ENCODE results near the gene SH2B2. TPM values are rescaled to one million over a fixed set of nuclear protein-coding genes. Genes with fewer than 3 reads are reported as not detected.
A peak's percentile ranks its signal among the peaks of the same experiment; 100 is the strongest.

The SH2B2 gene
- total RNA-seq (2014; rRNA removed; shearing (Covaris generic)): 62.6 and 83.1 TPM in 2 replicates

DNA sequence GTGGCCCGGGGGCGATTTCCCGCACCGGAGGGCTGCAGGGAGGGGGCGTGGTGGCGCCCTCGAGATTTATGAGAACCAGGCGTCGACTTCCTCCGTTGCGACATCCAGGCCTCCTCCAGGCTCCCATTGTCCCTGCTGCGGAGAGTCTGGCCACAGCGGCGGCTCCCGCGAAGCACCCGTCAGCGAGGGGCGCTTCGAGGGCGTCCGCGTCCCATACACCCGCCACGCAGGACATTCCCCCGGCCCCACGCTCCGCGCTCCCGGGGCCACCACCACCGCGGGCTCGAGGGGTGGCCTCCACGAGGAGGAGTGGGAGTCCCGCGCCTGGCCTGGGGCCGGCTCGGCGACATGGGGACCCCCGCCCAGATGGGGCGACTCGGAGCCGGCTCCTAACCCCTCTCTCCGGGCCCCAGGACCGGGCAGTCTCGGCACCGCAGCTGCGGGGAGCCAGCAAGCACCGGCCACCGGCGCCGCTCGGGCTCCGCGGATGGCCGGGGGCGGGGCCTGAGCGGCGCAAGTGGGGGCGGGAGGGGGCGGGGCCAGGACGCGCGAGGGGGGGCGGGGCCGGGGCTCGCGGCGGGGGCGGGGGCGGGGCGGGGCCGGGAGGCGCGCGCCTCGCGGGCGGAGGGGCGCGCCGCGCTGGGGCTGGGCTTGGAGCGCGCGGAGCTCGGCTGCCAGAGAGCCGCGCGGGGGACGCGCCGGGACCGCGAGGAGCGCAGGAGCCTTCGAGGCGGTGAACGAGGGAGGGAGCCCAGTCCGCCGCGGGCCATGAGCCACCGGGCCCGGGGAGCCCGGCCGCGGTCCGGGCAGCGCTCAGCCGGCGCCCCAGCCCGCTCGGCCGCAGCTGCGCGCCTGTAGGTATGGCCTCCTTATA, at the start of gene SH2B2:
Gene SH2B2, plus strand, starts transcription at position 632 of the 874 bp plus-strand sequence. CDS start 13,683 bp downstream, outside the sequence.
- peaks cover 53% of the 10 kb centered on the region for H3K4me1 ChIP-seq (replicated peaks)
- H3K9me3 ChIP-seq (replicated peaks): peaks cover 3% of the 10 kb centered on the region; the same call in 1 of the 2 replicates
- no peaks in the 10 kb centered on the region for H3K27me3 ChIP-seq (replicated peaks)
- DNase-seq (ENCODE audit: low read depth in 1 of 2, low spot score in 2 of 2): peak; percentile 88
- H3K27ac ChIP-seq: peak within 1 kb of the TSS; percentile 100
- peak within 1 kb of the TSS; percentile 97 for H3K4me3 ChIP-seq
- H3K36me3 ChIP-seq: peaks cover 46% of the 10 kb centered on the region

DNA sequence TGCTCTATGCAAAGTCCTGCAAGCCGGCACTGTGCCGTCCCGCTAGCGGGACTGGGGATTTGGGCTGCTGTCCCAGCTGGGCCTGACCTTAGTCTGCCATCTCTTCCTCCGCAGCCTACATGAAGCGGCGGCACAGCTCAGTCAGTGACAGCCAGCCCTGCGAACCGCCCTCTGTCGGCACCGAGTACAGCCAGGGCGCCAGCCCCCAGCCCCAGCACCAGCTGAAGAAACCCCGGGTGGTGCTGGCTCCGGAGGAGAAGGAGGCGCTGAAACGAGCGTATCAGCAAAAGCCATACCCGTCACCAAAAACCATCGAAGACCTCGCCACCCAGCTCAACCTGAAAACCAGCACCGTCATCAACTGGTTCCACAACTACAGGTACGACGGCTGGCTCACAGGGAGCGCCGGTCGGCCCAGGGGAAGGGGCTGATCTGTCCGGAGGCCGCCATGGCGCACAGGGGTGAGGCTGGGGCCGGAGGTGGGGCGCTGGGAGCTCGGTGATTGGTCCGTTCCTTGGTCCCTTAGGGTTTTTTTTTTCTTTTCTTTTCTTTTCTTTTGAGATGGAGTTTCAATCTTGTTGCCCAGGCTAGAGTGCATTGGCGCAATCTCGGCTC, 47.4 kb upstream of the SH2B2 start:
- H3K27me3 ChIP-seq (replicated peaks): no peaks in the 10 kb centered on the region
- H3K27ac ChIP-seq: no peak overlapping the region
- no peak for DNase-seq (ENCODE audit: low read depth in 1 of 2, low spot score in 2 of 2)
- H3K4me1 ChIP-seq (replicated peaks): no peaks in the 10 kb centered on the region
- peaks cover 43% of the 10 kb centered on the region for H3K36me3 ChIP-seq
- H3K4me3 ChIP-seq: no peak overlapping the region
- H3K9me3 ChIP-seq (replicated peaks): no peaks in the 10 kb centered on the region

DNA sequence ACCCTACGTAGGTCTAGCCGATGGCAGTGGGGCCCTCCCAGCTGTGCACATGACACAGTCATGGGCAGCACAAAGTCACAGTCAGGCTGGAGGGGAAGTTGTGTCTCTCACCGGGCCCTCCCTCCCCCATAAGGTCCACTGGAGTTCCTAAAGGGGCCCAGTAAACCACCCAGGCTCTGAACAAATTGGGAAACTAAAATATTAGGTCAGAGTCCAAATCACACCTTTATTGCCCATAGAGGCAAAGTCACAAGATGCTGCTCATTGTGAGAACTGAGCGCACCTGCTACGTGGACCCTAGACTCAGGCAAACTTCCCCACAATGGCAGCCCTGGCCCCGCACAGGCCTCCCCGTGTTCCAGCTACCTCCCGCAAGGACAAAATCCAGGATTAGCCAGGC, 45.2 kb upstream of the SH2B2 start:
- Histone ChIP-seq H3K4me3 (no peak overlapping the region), H3K9me3 (replicated peaks) (no peaks in the 10 kb centered on the region), H3K27me3 (replicated peaks) (no peaks in the 10 kb centered on the region), H3K27ac (no peak overlapping the region), H3K36me3 (peaks cover 34% of the 10 kb centered on the region), H3K4me1 (replicated peaks) (no peaks in the 10 kb centered on the region)
- no peak for DNase-seq (ENCODE audit: low read depth in 1 of 2, low spot score in 2 of 2)

DNA sequence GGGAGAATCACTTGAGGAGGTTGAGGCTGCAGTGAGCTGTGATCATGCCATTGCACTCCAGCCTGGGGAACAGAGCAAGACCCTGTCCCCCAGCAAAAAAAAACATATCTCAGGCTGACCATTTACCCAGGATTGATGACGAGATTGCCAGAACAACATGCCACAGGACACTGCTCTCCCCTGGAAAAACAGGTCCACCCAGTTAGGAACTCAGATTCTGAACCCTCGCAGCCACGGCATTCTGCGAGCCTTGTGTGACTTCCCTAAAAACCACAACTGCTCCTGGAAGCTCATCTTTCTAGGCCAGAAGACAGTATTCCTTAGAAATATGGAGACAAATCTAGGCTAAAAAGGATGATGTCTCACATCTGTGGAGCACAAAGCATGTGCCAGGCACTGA, 42.1 kb upstream of the SH2B2 start:
- DNase-seq (ENCODE audit: low read depth in 1 of 2, low spot score in 2 of 2): no peak
- Histone ChIP-seq H3K27me3 (replicated peaks) (no peaks in the 10 kb centered on the region), H3K4me1 (replicated peaks) (no peaks in the 10 kb centered on the region), H3K9me3 (replicated peaks) (no peaks in the 10 kb centered on the region), H3K27ac (no peak overlapping the region), H3K36me3 (peaks cover 27% of the 10 kb centered on the region), H3K4me3 (no peak overlapping the region)

DNA sequence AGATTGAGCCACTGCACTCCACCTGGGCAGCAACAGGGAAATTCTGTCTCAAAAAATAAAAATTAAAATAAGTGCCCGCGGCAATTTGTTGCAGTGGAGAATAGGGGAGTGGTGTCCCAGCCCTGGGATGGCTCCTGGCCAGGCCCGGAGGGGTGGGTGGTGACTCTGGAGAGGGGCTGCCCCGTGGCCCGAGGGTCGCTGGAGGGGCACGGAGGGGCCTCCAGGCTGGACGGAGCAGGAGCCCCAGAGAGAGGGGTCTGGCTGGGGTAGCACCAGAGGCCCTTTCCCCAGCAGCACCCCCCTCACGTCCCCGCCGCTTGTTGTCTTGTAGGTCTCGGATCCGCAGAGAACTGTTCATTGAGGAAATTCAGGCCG, 38.6 kb upstream of the SH2B2 start:
- no peak overlapping the region for H3K4me3 ChIP-seq
- no peaks in the 10 kb centered on the region for H3K27me3 ChIP-seq (replicated peaks)
- H3K4me1 ChIP-seq (replicated peaks): no peaks in the 10 kb centered on the region
- no peak overlapping the region for H3K27ac ChIP-seq
- no peaks in the 10 kb centered on the region for H3K9me3 ChIP-seq (replicated peaks)
- DNase-seq (ENCODE audit: low read depth in 1 of 2, low spot score in 2 of 2): no peak
- peaks cover 14% of the 10 kb centered on the region; the same call in 1 of the 2 replicates for H3K36me3 ChIP-seq

DNA sequence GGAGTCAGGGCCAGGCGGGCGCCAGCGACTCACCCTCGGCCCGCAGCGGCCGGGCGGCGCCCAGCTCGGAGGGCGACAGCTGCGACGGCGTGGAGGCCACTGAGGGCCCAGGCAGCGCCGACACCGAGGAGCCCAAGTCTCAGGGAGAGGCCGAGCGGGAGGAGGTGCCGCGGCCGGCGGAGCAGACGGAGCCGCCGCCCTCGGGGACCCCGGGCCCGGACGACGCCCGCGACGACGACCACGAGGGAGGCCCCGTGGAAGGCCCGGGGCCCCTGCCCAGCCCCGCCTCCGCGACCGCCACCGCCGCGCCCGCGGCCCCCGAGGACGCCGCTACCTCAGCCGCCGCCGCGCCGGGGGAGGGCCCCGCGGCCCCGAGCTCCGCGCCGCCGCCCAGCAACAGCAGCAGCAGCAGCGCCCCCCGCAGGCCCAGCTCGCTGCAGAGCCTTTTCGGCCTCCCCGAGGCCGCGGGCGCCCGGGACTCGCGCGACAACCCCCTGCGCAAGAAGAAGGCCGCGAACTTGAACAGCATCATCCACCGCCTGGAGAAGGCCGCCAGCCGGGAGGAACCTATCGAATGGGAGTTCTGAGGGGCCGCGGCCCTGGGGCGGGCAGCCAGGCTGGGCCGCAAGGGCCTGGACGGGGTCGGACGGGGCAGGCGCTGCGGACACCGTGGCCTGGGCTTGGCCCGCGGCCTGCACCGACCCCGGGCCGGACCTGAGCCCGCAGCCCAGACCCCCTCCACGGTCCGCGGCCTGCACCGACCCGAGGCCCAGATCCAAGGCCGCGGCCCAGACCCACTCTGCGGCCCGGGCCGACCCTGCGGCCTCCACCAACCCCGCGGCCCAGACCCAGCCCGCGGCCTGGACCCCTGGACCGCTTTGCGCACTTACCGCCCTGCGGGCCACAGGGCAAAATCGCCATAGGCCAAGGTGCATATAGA, 37.9 kb upstream of the SH2B2 start:
- H3K27me3 ChIP-seq (replicated peaks): no peaks in the 10 kb centered on the region
- no peak for DNase-seq (ENCODE audit: low read depth in 1 of 2, low spot score in 2 of 2)
- no peak overlapping the region for H3K27ac ChIP-seq
- no peak overlapping the region for H3K4me3 ChIP-seq
- H3K4me1 ChIP-seq (replicated peaks): no peaks in the 10 kb centered on the region
- H3K36me3 ChIP-seq: peaks cover 14% of the 10 kb centered on the region; the same call in 1 of the 2 replicates
- H3K9me3 ChIP-seq (replicated peaks): no peaks in the 10 kb centered on the region

DNA sequence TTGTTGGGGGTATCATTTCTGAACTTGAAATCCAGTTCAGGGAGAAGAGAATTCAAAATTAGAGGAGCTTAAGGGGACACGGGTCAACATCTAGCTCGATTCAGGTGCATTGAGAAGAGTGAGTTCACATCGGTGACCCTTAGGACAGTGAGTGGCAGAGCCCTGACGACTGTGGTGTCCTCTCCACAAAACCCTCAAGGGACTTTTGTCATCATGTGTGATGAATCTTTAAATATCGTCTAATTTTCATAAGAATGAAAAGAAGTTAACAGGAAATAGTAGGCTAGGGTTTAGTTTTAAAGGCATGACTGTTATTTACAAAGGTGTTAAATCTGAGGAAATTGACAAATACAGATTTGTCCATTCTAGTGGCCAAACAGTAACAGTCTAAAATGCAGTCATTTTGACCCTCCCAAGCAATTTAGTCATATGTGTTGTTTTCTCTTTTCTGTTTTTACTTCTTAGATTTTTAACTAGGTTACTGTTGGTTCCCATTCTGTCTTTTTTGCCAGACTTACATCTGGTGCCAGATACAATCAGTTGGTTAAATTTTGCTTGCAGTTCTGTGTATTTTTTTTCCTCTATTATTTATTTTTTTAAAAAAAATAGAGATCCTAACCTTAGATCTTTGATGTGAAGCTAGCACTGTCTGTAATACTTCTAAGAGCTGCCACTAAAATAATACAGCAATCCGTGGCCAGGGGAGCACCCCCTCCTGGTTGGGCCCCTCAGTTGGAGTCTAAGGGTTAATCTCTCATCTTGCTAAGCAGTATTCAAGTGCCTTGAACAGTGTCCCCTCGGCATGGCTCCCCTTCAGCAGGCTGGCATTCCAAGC, 34.9 kb upstream of the SH2B2 start:
- no peaks in the 10 kb centered on the region for H3K9me3 ChIP-seq (replicated peaks)
- DNase-seq (ENCODE audit: low read depth in 1 of 2, low spot score in 2 of 2): no peak
- H3K27me3 ChIP-seq (replicated peaks): no peaks in the 10 kb centered on the region
- no peak overlapping the region for H3K4me3 ChIP-seq
- H3K27ac ChIP-seq: no peak overlapping the region
- peaks cover 14% of the 10 kb centered on the region; the same call in 1 of the 2 replicates for H3K36me3 ChIP-seq
- no peaks in the 10 kb centered on the region for H3K4me1 ChIP-seq (replicated peaks)

DNA sequence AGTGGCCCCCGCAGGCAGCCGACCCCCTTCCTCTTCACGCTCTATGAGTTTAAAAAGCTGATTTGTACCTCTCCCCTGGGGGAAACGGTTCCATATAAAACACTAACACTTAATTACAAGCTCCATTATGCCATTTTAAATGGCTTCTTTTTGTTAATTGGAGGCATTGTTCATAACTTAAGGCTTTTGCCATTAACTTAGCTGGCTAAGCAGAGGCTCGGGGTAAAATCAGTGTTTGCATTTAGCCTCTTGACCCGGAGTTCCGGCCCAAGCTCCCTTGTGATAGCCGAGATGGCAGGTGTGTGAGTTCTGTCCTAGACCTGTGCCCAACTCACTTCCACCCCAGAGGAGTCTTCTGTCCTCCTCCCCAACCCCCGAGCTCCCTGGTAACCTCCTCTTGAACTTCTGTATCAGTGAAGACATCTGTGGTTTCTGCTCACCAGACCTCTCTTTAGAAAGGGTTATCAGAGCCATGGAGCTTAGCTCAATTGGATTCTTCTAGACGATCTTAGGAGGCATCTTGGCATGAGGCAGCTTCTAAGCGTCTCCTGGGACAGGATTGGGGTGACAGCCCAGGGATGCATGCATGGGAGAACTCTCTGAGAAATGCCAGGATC, 34.2 kb upstream of the SH2B2 start:
- no peaks in the 10 kb centered on the region for H3K9me3 ChIP-seq (replicated peaks)
- DNase-seq (ENCODE audit: low read depth in 1 of 2, low spot score in 2 of 2): no peak
- no peaks in the 10 kb centered on the region for H3K4me1 ChIP-seq (replicated peaks)
- peaks cover 14% of the 10 kb centered on the region; the same call in 1 of the 2 replicates for H3K36me3 ChIP-seq
- no peak overlapping the region for H3K4me3 ChIP-seq
- H3K27ac ChIP-seq: no peak overlapping the region
- H3K27me3 ChIP-seq (replicated peaks): no peaks in the 10 kb centered on the region

DNA sequence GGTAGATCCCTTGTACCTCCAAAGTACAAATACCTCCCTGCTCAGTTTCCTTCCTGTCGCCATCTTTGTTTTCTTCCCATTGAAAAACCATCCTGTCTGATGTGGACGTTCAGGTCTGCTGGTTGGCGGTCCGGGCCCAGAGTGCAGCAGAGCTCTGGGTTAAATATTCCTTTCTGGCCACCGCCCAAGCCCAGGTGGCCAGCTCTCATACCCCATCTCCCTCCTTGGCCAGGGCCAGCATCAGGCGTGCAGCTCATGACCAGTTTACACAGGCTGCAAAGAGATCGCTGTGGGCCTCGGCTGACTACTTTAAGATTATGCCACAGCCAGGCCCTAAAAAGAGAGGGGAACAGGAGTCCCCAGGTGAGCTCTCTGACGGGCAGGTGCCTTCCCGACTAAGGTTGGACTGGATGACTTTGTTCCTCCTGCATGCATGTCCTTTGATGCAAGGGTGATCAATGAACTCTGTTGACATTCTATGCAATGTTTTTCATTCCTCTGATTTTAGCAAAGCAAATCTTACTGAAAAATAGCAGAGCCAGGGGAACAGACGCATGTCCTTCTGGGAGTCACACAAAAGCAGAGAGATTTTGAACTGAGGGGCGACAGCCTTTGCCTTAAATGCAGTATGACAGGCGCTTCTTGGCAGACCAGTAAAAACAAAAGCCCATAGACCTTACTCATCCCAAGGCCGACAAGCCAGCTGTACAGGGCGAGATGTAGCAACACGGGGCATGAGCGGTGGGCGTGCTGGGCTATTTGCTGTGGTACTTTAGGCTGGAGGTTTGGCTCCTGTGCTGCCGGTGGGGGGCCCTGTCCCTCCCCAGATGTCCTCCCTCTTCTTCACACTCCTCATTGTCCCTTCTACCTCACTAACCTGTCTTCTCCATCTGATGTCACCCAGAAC, 33.3 kb upstream of the SH2B2 start:
- Histone ChIP-seq H3K27ac (no peak overlapping the region), H3K36me3 (peaks cover 14% of the 10 kb centered on the region; the same call in 1 of the 2 replicates), H3K27me3 (replicated peaks) (no peaks in the 10 kb centered on the region), H3K4me1 (replicated peaks) (no peaks in the 10 kb centered on the region), H3K4me3 (no peak overlapping the region), H3K9me3 (replicated peaks) (no peaks in the 10 kb centered on the region)
- DNase-seq (ENCODE audit: low read depth in 1 of 2, low spot score in 2 of 2): no peak

DNA sequence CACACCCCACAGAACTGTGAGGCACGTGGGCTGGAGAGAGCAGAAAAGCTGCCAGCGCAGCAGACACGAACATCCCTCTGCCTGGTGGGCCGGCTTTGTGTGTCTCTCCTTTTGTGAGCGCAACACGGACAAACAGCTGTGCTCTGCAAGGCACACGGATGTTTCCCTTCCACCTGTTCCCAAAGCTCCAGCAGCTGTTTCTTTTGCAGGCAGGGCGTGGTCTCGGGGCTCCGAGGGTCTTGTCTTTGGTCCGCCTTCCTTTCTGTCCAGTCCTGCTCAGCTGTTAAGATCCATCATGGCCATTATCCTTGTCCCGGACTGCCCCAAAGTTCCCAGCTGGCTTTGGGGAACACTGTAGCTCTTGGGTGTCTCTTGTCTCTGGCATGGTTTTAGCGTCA, 32.7 kb upstream of the SH2B2 start:
- no peaks in the 10 kb centered on the region for H3K27me3 ChIP-seq (replicated peaks)
- no peaks in the 10 kb centered on the region for H3K9me3 ChIP-seq (replicated peaks)
- H3K4me1 ChIP-seq (replicated peaks): no peaks in the 10 kb centered on the region
- H3K36me3 ChIP-seq: peaks cover 12% of the 10 kb centered on the region; the same call in 1 of the 2 replicates
- H3K27ac ChIP-seq: no peak overlapping the region
- H3K4me3 ChIP-seq: no peak overlapping the region
- no peak for DNase-seq (ENCODE audit: low read depth in 1 of 2, low spot score in 2 of 2)

DNA sequence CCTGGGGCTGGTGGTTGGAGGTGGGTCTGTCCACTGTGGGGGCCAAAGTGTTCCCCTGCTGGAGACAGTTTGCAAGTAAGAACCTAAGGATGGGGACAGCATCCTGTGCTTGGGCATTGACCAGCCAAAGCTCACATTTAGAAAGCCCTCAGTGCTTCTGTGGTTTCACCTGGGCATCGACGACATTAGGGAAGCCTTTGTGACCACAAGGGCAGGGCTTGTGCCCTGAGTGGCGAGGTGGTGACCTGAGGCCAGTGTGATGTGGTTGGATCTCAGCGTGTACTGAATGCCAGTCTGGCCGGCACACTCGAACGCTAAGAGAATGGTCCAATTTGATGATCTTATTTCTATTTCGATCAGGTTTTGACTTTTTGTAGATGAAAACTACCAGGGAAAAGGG, 32.1 kb upstream of the SH2B2 start:
- Histone ChIP-seq H3K27ac (no peak overlapping the region), H3K36me3 (peaks cover 6% of the 10 kb centered on the region; the same call in 1 of the 2 replicates), H3K27me3 (replicated peaks) (no peaks in the 10 kb centered on the region), H3K4me3 (no peak overlapping the region), H3K9me3 (replicated peaks) (no peaks in the 10 kb centered on the region), H3K4me1 (replicated peaks) (no peaks in the 10 kb centered on the region)
- DNase-seq (ENCODE audit: low read depth in 1 of 2, low spot score in 2 of 2): no peak

DNA sequence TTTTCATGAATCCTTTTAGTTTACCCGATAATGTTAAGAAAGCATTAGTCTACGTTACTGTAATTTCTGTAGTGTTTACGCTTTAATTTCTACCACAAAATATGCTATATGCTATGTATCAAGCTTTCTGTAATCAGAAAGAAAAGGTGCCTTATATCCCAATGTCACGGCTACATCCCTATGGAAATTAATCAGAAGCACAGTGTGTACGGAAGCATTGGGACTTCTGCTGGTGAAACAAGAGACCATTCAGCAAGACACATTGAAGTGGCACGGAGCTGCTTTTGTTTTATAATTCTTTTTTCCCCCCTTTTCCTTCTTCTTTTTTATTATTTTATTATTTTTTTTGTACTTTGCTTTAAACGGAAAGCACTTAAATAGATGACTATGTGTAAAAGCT, 31.2 kb upstream of the SH2B2 start:
- H3K9me3 ChIP-seq (replicated peaks): no peaks in the 10 kb centered on the region
- H3K27me3 ChIP-seq (replicated peaks): no peaks in the 10 kb centered on the region

More for the DNA sequence above, 31.2 kb upstream of the SH2B2 start:
- Histone ChIP-seq H3K36me3 (no peaks in the 10 kb centered on the region), H3K27ac (no peak overlapping the region), H3K4me1 (replicated peaks) (no peaks in the 10 kb centered on the region), H3K4me3 (no peak overlapping the region)
- no peak for DNase-seq (ENCODE audit: low read depth in 1 of 2, low spot score in 2 of 2)
